ENCODE results near the gene CMTM2. TPM values are rescaled to one million over a fixed set of nuclear protein-coding genes. Genes with fewer than 3 reads are reported as not detected.

CMTM2 gene
- total RNA-seq, 1 donor from 2014 or later: not detected

DNA sequence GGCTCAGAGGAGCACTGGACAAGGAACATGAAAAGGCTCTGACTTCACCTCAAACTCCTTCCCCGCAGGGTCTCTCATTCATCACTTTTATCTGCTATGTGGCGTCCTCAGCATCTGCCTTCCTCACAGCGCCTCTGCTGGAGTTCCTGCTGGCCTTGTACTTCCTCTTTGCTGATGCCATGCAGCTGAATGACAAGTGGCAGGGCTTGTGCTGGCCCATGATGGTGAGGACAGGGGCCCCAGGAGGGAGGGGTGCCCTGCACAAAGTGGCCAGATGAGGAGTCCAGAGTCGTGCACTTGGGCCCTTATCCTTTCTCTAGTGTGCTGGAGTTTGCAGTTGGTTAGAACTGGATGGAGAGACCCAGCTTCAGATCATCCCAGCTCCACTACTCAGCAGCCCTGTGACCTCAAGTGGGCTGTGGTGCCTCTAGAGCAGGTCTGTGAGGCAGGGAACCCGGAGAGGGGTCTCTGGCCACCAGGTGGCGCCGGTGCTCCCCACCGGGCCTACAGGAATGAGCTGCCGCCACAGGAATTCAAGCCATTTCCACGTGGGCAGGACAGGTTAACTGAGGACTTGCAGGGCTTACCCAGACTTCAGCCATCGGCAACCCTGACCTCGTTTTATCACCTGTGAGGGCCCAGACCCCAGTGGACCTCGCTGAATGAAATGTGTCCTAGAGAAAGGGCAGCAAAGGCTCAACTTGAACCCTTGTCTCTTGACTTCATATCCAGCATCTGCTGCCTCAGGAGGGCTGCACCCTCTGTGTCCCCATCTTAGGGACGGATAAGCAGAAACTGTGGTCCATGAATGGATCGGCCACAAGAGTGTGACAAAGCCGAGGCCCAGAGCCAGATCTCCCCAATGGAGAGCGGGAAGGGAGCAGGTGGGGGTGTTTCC, 29.2 kb downstream of the CMTM2 start:
- no peaks in the 10 kb centered on the region for H3K9me3 Mint-ChIP-seq (ENCODE audit: unreplicated experiment)
- peak; percentile 85 for DNase-seq (ENCODE audit: low read depth)
- H3K79me2 ChIP-seq (ENCODE audit: insufficient read depth, low read length): peaks cover 48% of the 10 kb centered on the region
- H3K4me3 Mint-ChIP-seq (ENCODE audit: unreplicated experiment): peak overlapping the region; percentile 27
- H3K27ac Mint-ChIP-seq (ENCODE audit: unreplicated experiment): no peak overlapping the region
- peaks cover 16% of the 10 kb centered on the region for H3K36me3 Mint-ChIP-seq (ENCODE audit: low read depth, unreplicated experiment)
- H3K27ac ChIP-seq (ENCODE audit: low read depth, low read length): peak overlapping the region; percentile 17
- no peaks in the 10 kb centered on the region for H3K9me3 ChIP-seq (ENCODE audit: insufficient read depth, low read depth, low read length)
- H3K27me3 Mint-ChIP-seq (ENCODE audit: low read depth, unreplicated experiment): no peaks in the 10 kb centered on the region
- no peak for FAIRE-seq
- H3K4me1 Mint-ChIP-seq (ENCODE audit: low read depth, unreplicated experiment): peaks cover 12% of the 10 kb centered on the region
- H3K27me3 ChIP-seq (ENCODE audit: insufficient read depth, low read length): no peaks in the 10 kb centered on the region
- H3K9ac ChIP-seq (ENCODE audit: low read length): peak overlapping the region; percentile 29
- no peak for TF ChIP-seq EZH2 (IDR thresholded peaks at IDR 0.05; ENCODE audit: insufficient read depth, low read length)
- TF ChIP-seq, protein P1, sequence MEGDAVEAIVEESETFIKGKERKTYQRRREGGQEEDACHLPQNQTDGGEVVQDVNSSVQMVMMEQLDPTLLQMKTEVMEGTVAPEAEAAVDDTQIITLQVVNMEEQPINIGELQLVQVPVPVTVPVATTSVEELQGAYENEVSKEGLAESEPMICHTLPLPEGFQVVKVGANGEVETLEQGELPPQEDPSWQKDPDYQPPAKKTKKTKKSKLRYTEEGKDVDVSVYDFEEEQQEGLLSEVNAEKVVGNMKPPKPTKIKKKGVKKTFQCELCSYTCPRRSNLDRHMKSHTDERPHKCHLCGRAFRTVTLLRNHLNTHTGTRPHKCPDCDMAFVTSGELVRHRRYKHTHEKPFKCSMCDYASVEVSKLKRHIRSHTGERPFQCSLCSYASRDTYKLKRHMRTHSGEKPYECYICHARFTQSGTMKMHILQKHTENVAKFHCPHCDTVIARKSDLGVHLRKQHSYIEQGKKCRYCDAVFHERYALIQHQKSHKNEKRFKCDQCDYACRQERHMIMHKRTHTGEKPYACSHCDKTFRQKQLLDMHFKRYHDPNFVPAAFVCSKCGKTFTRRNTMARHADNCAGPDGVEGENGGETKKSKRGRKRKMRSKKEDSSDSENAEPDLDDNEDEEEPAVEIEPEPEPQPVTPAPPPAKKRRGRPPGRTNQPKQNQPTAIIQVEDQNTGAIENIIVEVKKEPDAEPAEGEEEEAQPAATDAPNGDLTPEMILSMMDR (IDR thresholded peaks at IDR 0.05; ENCODE audit: insufficient read depth, low read depth, low read length): peak; percentile 94
- peaks cover 25% of the 10 kb centered on the region for H3K36me3 ChIP-seq (ENCODE audit: insufficient read depth, low read length)
- H3K4me2 ChIP-seq (ENCODE audit: low read length): peak overlapping the region; percentile 59
- peaks cover 67% of the 10 kb centered on the region for H4K20me1 ChIP-seq (ENCODE audit: insufficient read depth, low read length)
- peaks cover 31% of the 10 kb centered on the region for H3K4me1 ChIP-seq (ENCODE audit: insufficient read depth, low read length)
- H3K4me3 ChIP-seq (ENCODE audit: insufficient read depth, low read depth, low read length): no peak overlapping the region
- no peak overlapping the region for H2AFZ ChIP-seq (ENCODE audit: low read depth, low read length)

DNA sequence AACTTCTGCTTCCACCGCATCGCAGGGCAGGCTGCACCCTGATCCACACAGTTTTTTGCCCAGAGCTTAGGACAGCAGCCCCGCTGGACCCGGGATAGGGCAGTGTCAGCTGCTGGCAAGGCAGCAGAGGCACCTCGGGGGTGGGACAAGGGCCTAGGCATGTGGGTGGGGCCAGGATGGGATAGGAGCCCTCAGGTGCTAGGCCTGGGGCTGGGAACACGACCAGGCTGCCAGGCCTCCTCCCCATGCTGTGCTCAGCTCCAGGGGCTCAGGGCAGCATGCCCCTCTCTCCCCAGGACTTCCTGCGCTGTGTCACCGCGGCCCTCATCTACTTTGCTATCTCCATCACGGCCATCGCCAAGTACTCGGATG, 29.9 kb downstream of the CMTM2 start:
- FAIRE-seq (no peak), DNase-seq (ENCODE audit: low read depth) (no peak)
- Mint-ChIP-seq H3K9me3 (ENCODE audit: unreplicated experiment) (no peaks in the 10 kb centered on the region), H3K4me1 (ENCODE audit: low read depth, unreplicated experiment) (peaks cover 7% of the 10 kb centered on the region), H3K27me3 (ENCODE audit: low read depth, unreplicated experiment) (no peaks in the 10 kb centered on the region), H3K27ac (ENCODE audit: unreplicated experiment) (no peak overlapping the region), H3K4me3 (ENCODE audit: unreplicated experiment) (no peak overlapping the region), H3K36me3 (ENCODE audit: low read depth, unreplicated experiment) (peaks cover 18% of the 10 kb centered on the region)
- peak overlapping the region; percentile 59 for H3K4me2 ChIP-seq (ENCODE audit: low read length)
- H3K27me3 ChIP-seq (ENCODE audit: insufficient read depth, low read length): no peaks in the 10 kb centered on the region
- H4K20me1 ChIP-seq (ENCODE audit: insufficient read depth, low read length): peaks cover 67% of the 10 kb centered on the region
- no peak overlapping the region for H2AFZ ChIP-seq (ENCODE audit: low read depth, low read length)
- TF ChIP-seq, protein P1 (IDR thresholded peaks at IDR 0.05; ENCODE audit: insufficient read depth, low read depth, low read length): no peak
- TF ChIP-seq EZH2 (IDR thresholded peaks at IDR 0.05; ENCODE audit: insufficient read depth, low read length): no peak
- H3K4me1 ChIP-seq (ENCODE audit: insufficient read depth, low read length): peaks cover 24% of the 10 kb centered on the region
- peaks cover 48% of the 10 kb centered on the region for H3K79me2 ChIP-seq (ENCODE audit: insufficient read depth, low read length)
- H3K36me3 ChIP-seq (ENCODE audit: insufficient read depth, low read length): peaks cover 25% of the 10 kb centered on the region
- peak overlapping the region; percentile 29 for H3K9ac ChIP-seq (ENCODE audit: low read length)
- H3K27ac ChIP-seq (ENCODE audit: low read depth, low read length): no peak overlapping the region
- no peak overlapping the region for H3K4me3 ChIP-seq (ENCODE audit: insufficient read depth, low read depth, low read length)
- H3K9me3 ChIP-seq (ENCODE audit: insufficient read depth, low read depth, low read length): no peaks in the 10 kb centered on the region
